ENCODE measurements around the gene BFSP1. TPM values are rescaled to one million over a fixed set of nuclear protein-coding genes. Genes with fewer than 3 reads are reported as not detected.

The BFSP1 gene
- 0.98 and 2.3 TPM in 2 replicates for total RNA-seq (2014; rRNA removed; shearing (Covaris generic))

GRCh38 chr20:17530716-17531664, at the start of gene BFSP1:
TSS of gene BFSP1 (minus strand) at chr20:17531379. CDS start at chr20:17531329, 50 bp downstream.
- in situ Hi-C loops (cut with HindIII; ENCODE audit: low sequenced_read_pairs) = no loop called here
- peak; percentile 64 for DNase-seq (ENCODE audit: low spot score)

DNA sequence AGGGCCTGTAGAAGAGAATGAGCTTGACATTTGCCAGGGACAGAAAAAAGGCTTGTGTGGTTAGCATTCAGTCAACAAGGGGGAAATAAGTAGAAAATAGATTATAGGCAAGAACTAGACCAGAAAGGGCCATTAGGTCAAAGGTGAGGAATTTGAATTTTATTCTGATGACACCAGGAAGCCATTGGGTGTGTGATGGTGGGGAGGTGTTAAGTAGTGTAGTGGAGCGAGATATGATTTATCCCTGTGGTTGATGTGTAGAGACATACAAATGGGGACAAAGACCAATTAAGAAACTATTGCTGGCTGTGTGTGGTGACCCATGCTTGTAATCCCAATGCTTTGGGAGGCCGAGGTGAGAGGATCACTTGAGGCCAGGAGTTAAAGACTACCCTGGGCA, 49.7 kb upstream of the BFSP1 start:
- no peak for DNase-seq (ENCODE audit: low spot score)
- in situ Hi-C loops (cut with HindIII; ENCODE audit: low sequenced_read_pairs) = no loop called here

DNA sequence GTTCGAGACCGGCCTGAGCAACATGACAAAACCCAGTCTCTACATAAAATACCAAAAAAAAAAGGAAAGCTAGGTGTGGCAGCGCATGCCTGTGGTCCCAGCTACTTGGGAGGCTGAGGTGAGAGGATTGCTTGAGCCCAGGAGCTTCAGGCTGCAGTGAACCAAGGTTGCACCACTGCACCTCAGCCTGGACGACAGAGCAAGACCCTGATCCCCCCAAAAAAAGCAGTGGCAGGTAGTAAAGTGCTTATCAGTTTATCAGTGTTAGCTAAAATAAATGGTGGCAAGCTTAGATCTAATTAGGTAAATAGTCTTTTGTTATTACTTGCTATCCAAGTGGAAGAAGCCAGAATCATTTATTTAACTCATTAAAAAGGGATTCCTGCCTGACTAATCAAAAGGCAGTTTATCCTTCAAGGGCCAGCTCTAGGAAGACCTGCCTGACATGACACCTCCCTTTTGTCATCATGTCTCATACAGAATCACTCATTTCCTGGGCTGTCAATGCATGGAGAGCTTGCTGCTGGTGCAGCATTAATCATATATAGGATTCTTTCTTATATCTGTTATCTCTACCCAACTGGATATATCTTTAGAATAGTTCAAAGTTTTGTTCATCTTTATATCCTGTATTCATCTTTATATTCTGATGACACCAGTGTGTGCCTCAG, 48.3 kb upstream of the BFSP1 start:
- in situ Hi-C loops (cut with HindIII; ENCODE audit: low sequenced_read_pairs) = no loop called here
- DNase-seq (ENCODE audit: low spot score) = no peak

DNA sequence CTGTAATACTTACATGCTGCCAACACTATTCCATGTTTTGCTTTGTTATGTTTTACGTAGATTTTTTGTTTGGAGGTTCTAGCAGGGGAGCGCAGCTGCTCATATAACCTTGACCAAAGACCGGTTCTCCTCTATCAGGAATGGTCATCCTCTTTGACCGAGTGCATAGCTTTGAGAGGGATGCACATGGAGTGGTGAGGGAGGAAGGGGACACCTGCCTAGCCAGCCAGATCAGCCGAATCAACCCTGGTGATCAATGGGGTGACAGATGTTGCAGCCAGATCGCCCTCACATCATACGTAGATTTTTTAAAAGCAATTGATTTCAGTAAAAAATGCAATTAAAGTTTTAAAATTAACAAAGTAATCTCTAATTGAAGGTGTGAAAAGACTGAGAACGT, 45.0 kb upstream of the BFSP1 start:
- in situ Hi-C loops (cut with HindIII; ENCODE audit: low sequenced_read_pairs) = no loop called here

GRCh38 chr20:17573463-17573862, 42.3 kb upstream of the BFSP1 start:
- in situ Hi-C loops (cut with HindIII; ENCODE audit: low sequenced_read_pairs) = no loop called here

More for the DNA sequence above, 45.0 kb upstream of the BFSP1 start:
- DNase-seq (ENCODE audit: low spot score) = no peak

GRCh38 chr20:17572034-17572638, 41.0 kb upstream of the BFSP1 start:
- no peak for DNase-seq (ENCODE audit: low spot score)
- in situ Hi-C loops (cut with HindIII; ENCODE audit: low sequenced_read_pairs) = no loop called here

More at GRCh38 chr20:17573463-17573862, 42.3 kb upstream of the BFSP1 start:
- DNase-seq (ENCODE audit: low spot score) = no peak

DNA sequence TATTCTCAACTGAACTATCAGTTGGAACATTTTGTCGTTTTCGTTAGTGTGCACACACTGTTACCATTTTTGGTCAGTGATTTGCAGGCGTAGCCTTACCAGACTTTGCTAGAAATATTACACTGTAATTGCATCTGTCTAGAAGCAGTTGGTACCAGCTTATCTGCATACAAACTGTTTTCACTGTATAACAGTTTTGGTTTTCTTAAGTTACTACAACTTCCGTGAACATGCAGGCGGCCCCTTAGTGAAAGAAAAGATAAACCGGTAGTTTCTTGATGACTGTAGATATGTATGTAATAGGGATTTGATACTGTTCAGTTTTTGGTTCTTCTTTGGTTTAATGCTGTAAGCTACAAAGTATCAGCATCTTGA, 40.0 kb upstream of the BFSP1 start:
- no peak for DNase-seq (ENCODE audit: low spot score)
- in situ Hi-C loops (cut with HindIII; ENCODE audit: low sequenced_read_pairs) = no loop called here

- peak; percentile 69 for DNase-seq (ENCODE audit: low spot score)
- in situ Hi-C loops (cut with HindIII; ENCODE audit: low sequenced_read_pairs) = no loop called here
These were observed 39.4 kb upstream of the BFSP1 start for GRCh38 chr20:17570347-17571152.

DNA sequence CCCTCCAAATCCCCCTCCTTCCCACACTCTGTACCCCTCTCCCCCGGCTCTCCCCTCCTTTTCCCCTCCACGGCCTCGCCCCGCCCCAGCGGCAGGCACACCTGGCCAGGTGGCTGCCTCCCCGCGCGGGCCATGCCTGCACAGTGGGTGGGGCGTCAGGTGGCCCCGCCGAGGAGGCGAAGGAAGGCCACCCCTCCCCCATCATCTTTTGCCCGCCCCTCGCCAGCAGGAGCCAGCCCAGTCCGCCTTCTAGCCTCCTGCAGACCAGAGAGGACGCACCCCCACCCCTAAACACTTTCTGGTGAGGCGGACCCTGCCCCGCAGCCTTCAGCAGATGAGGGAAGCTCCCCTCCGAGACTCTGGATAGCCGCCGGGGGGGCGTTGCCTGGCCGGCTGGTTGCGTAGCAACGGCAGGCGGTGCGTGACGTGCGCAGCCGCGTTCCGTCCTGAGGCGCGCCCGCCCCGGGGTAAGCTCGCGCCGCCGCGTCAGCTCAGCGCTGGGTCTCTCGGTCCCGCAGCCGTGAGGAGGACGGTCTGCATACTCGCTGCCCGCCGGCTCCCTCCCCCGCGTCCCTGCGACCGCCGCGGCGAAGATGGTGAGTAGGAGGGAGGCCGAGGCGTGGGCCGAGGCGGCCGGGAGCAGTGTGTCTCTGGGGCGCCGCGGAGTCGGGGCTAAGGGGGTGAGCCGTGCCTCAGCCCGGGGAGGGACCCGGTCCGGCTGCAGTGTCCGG, 38.6 kb upstream of the BFSP1 start, which contains the start of gene DSTN:
Gene DSTN, plus strand, starts transcription at position 460 of the 731 bp plus-strand sequence. Its CDS starts 134 bp downstream, at position 594.
- peak; percentile 92 for DNase-seq (ENCODE audit: low spot score)
- in situ Hi-C loops (cut with HindIII; ENCODE audit: low sequenced_read_pairs) = no loop called here

- peak; percentile 69 for DNase-seq (ENCODE audit: low spot score)
- in situ Hi-C loops (cut with HindIII; ENCODE audit: low sequenced_read_pairs) = no loop called here
These were observed 37.9 kb upstream of the BFSP1 start for GRCh38 chr20:17568972-17569521.

DNA sequence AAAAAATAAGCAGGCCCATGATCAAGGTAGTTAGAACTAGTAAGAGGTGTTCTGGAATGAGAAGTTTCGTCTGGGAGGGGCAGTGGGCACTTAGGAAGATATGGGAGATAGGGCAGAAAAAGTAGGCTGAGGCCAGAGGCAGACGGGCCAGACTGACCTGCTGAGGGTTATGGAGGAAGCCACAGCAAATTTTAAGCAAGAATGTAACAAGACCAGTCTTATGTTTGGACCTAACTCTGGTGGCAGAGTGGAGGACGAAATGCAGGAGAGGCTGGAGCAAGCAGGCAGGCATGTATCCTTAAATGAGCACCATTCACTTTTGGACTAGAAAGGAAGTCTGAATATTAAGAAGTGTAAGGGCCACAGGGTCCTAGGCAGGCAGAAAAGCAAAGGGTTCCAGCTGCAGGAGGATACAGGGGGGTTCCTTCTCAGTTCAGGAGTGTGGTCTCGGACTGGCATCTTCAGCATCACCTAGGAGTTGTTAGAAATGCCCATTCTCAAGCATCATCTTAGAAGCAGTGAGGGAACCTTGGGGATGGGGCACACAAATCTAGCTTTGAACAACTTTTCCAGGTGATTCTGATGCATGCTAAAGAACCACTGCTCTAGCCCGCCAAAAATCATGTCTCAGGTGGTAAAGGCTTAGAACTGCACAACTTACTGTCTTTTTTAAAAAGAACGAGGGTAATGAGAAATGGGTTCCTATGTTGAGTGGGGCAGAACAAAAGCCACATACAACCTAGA, 37.0 kb upstream of the BFSP1 start:
- in situ Hi-C loops (cut with HindIII; ENCODE audit: low sequenced_read_pairs) = no loop called here

GRCh38 chr20:17566345-17566744, 35.2 kb upstream of the BFSP1 start:
- in situ Hi-C loops (cut with HindIII; ENCODE audit: low sequenced_read_pairs) = no loop called here
- no peak for DNase-seq (ENCODE audit: low spot score)

More for the DNA sequence above, 37.0 kb upstream of the BFSP1 start:
- no peak for DNase-seq (ENCODE audit: low spot score)

GRCh38 chr20:17565169-17565845, 34.1 kb upstream of the BFSP1 start:
- in situ Hi-C loops (cut with HindIII; ENCODE audit: low sequenced_read_pairs) = no loop called here
- no peak for DNase-seq (ENCODE audit: low spot score)

DNA sequence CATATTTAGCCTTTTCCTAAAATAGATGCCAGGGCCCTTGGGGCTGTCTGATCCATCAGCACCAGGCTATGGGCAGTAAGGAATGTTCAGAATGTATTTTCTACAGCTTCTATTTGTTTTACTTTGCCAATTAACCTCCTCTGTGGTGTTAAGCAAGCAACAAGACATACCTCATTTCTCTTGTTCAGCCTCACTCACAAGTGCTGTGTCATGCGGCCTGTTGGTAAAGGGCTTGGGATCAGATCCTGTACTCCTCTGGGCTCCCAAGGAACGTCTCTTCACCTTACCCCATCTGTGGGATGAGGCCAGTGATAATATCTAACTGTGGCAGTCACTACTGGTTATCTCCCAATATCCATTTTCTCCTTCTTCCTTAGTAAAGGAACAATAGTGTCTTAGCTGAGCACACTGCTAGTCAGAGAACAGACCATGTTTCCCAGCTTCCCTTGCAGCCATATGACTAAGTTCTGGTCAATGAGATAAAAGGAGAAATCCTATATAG, 31.7 kb upstream of the BFSP1 start:
- no peak for DNase-seq (ENCODE audit: low spot score)
- in situ Hi-C loops (cut with HindIII; ENCODE audit: low sequenced_read_pairs) = no loop called here

DNA sequence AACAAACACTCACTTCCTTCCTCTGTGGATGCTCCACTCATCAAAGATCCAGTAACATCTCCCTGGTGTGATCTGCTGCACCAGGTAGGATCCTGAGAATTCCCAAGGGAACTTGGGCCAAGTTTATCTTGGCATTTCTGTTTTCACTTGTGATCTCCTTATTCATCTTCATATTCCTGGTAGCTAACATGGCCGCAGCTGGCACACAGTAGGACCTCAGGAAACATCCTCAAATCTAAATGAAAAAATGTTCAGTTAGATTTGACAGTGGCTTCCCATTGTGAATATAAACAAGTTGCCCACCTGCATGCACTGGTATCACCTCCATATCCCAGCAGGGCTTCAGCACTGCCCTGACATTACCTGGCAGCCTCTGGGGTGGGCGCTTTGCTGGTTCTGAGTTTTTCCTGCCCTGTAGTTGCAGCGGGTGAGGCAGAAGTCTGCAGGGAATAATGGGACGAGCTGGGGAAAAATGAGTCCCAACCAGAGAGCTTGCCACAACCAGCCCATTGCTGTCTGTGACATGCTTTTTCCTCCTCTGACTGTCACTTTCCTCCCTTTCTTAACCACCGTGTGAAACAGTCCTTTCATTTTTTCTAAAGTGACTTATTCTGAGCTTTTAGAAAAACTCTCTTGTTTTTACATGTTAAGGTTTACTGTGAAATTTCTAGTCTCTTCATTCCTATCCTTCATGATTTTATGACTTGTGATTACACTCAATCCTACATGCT, 29.3 kb upstream of the BFSP1 start:
- no peak for DNase-seq (ENCODE audit: low spot score)
- in situ Hi-C loops (cut with HindIII; ENCODE audit: low sequenced_read_pairs) = no loop called here

GRCh38 chr20:17559338-17559737, 28.2 kb upstream of the BFSP1 start:
- no peak for DNase-seq (ENCODE audit: low spot score)
- in situ Hi-C loops (cut with HindIII; ENCODE audit: low sequenced_read_pairs) = no loop called here

Measured in G401 (cell line).